Spleen (tissue), 11 donors: ENCODE results near the gene RBMX. TPM values are rescaled to one million over a fixed set of nuclear protein-coding genes. Genes with fewer than 3 reads are reported as not detected.
A peak's percentile ranks its signal among the peaks of the same experiment; 100 is the strongest.

Experiments
- DNase-seq: peaks from one replicate; pipeline ENCODE4 v3.0.0-alpha.2; 2020
- H3K27ac ChIP-seq, 8 donors: fragments of 200-600 bp; sonication (generic) in 7 of 8; 1 replicate in 4 of 8; 2 replicates in 4 of 8; pipeline versions ENCODE4 v1.5.0 to v1.8.0; 2016 to 2021; ENCODE audit warnings: inconsistent platforms in 4 of 8, mild to moderate bottlenecking in 4 of 8, moderate library complexity in 1 of 8
- H3K27me3 ChIP-seq, 7 donors: fragments of 200-600 bp; sonication (generic) in 6 of 7; replicated peaks in 1 of 7; 1 replicate in 4 of 7; 2 replicates in 3 of 7; pipeline versions ENCODE4 v1.5.0 to v1.8.0; 2016 to 2021; ENCODE audit warnings: inconsistent platforms in 3 of 7, mild to moderate bottlenecking in 1 of 7
- H3K36me3 ChIP-seq, 6 donors: fragments of 200-600 bp; sonication (generic) in 5 of 6; 1 replicate in 4 of 6; 2 replicates in 2 of 6; pipeline versions ENCODE4 v1.5.0 to v1.8.0; 2016 to 2021; ENCODE audit warnings: inconsistent platforms in 2 of 6
- H3K4me1 ChIP-seq, 6 donors: fragments of 200-600 bp; sonication (generic) in 5 of 6; 1 replicate in 3 of 6; 2 replicates in 3 of 6; pipeline versions ENCODE4 v1.5.0 to v1.8.0; 2016 to 2021; ENCODE audit warnings: inconsistent platforms in 3 of 6
- H3K4me3 ChIP-seq, 8 donors: fragments of 200-600 bp; sonication (generic) in 7 of 8; 1 replicate in 4 of 8; 2 replicates in 4 of 8; pipeline versions ENCODE4 v1.5.0 to v1.8.0; 2016 to 2021; ENCODE audit warnings: inconsistent platforms in 4 of 8, mild to moderate bottlenecking in 4 of 8, moderate library complexity in 2 of 8
- H3K9me3 ChIP-seq, 8 donors: fragments of 200-600 bp; sonication (generic) in 7 of 8; 1 replicate in 4 of 8; 2 replicates in 4 of 8; pipeline versions ENCODE4 v1.5.0 to v1.8.0; 2016 to 2021; ENCODE audit warnings: inconsistent platforms in 4 of 8
- CTCF ChIP-seq, 11 experiments: fragments of 200-600 bp in 7 of 11; fragments of 450-650 bp in 4 of 11; sonication (generic) in 4 of 11; IDR thresholded peaks in 8 of 11; conservative IDR thresholded peaks in 3 of 11; 1 replicate in 7 of 11; 2 replicates in 4 of 11; pipeline versions ENCODE4 v1.4.0 to v1.8.0; 2016 to 2021; ENCODE audit warnings: antibody characterized with exemption in 11 of 11, inconsistent platforms in 4 of 11, mild to moderate bottlenecking in 1 of 11
- POLR2A ChIP-seq, 3 donors: fragments of 450-650 bp; IDR thresholded peaks; one replicate each; pipeline ENCODE4 v1.5.1; 2017; ENCODE audit warnings: antibody characterized with exemption in 3 of 3, mild to moderate bottlenecking in 1 of 3
- POLR2AphosphoS5 ChIP-seq, 3 donors: sonication (generic); formaldehyde crosslinking; IDR thresholded peaks; one replicate each; pipeline ENCODE4 v1.5.1; 2017; ENCODE audit warnings: antibody characterized with exemption in 3 of 3
- WGBS, 5 donors: extraction: QIAGEN DNeasy Blood & Tissue Kit in 3 of 5; methylation state at CpG; one replicate each; pipeline versions ENCODE4 v1.1.5 to v1.1.7; 2013 to 2018; 5-methylcytosine and 5-hydroxymethylcytosine counted together
- intact Hi-C: fragments of 100-400 bp; cut with DNase I; formaldehyde crosslinking; loops from one replicate; pipeline ENCODE4 v1.15.0; 2023; ENCODE audit warnings: low total_unique reads
- polyA plus RNA-seq, 3 donors: library from polyadenylated mRNA; stranded (reverse); fragments of 200-250 nt; gene quantifications; one replicate each; pipeline ENCODE4 v1.2.1, GENCODE V29; 2013
- total RNA-seq, 7 donors: library from RNA; depleted of rRNA in 3 of 7; stranded (reverse); fragments of >200 nt in 3 of 7; fragmentation: NEBNext Ultra II Directional in 4 of 7; extraction: Animal tissue kit (Norgen Biotek cat#: 25700) in 4 of 7; gene quantifications; one replicate each; pipeline versions ENCODE4 v1.1.0 to v1.2.1, GENCODE V29; 2016 to 2021
- donor health status: healthy with polysubstance abuse.
- donor health status: DM: no; HTN: no; CAD: no; lungs with moderate emphysema.
- donor health status: DM: no; HTN: no; CAD: no.
- donor health status: Bipolar disorder and iron deficiency.
- donor health status: healthy.
- donor health status: DM: no; HTN: no; CAD: no.
- donor health status: DM: yes; HTN: yes; CAD: no.

The RBMX gene
- total and polyA plus RNA-seq, 10 donors = 111 to 286 (median 168) TPM

- intact Hi-C loops = no loop called here
- 62 to 75% (median 73%) methylated on average over 4 of the region's 4 CpGs for WGBS, 5 donors
- DNase-seq = no peak
- H3K4me3 ChIP-seq = no peak overlapping the region
- H3K27me3 ChIP-seq = no peaks in the 10 kb centered on the region
- no peaks in the 10 kb centered on the region for H3K9me3 ChIP-seq
- peak overlapping the region in 1 of 8 donors; percentile 22 for H3K27ac ChIP-seq
- H3K4me1 ChIP-seq = peaks cover 0 to 39% (median 13%) of the 10 kb centered on the region in 6 donors
- peaks cover 0 to 99% (median 20%) of the 10 kb centered on the region in 6 donors for H3K36me3 ChIP-seq
- no peak for TF ChIP-seq POLR2AphosphoS5 (IDR thresholded peaks at IDR 0.05)
Measured at GRCh38 chrX:136867096-136867491, 13.4 kb downstream of the RBMX start.

- TF ChIP-seq CTCF (IDR thresholded peaks at IDR 0.05 in 8 of 11, conservative IDR thresholded peaks at IDR 0.05 in 3 of 11) = no peak
- TF ChIP-seq POLR2AphosphoS5 (IDR thresholded peaks at IDR 0.05) = peak in 1 of 3 donors; percentile 23
- TF ChIP-seq POLR2A (IDR thresholded peaks at IDR 0.05) = no peak
- DNase-seq = no peak
- Histone ChIP-seq H3K4me3 (no peak overlapping the region), H3K9me3 (no peaks in the 10 kb centered on the region), H3K36me3 (peaks cover 0 to 99% (median 16%) of the 10 kb centered on the region in 6 donors), H3K27ac (peak overlapping the region in 1 of 8 donors; percentile 22), H3K4me1 (peaks cover 0 to 39% (median 12%) of the 10 kb centered on the region in 6 donors), H3K27me3 (no peaks in the 10 kb centered on the region)
- WGBS, 5 donors = 74 to 85% (median 77%) methylated on average over 14 of the region's 14 CpGs
- intact Hi-C loops = no loop called here
Measured at GRCh38 chrX:136866337-136867095, 14.0 kb downstream of the RBMX start.

- 82 to 91% (median 87%) methylated on average over 9 of the region's 9 CpGs for WGBS, 5 donors
- Histone ChIP-seq H3K27me3 (no peaks in the 10 kb centered on the region), H3K4me1 (peaks cover 0 to 34% (median 10%) of the 10 kb centered on the region in 6 donors), H3K27ac (no peak overlapping the region), H3K9me3 (no peaks in the 10 kb centered on the region), H3K36me3 (peaks cover 0 to 99% (median 13%) of the 10 kb centered on the region in 6 donors), H3K4me3 (no peak overlapping the region)
- DNase-seq = no peak
- TF ChIP-seq POLR2A (IDR thresholded peaks at IDR 0.05) (no peak), POLR2AphosphoS5 (IDR thresholded peaks at IDR 0.05) (no peak), CTCF (IDR thresholded peaks at IDR 0.05 in 8 of 11, conservative IDR thresholded peaks at IDR 0.05 in 3 of 11) (no peak)
- intact Hi-C loops = no loop called here
Measured at GRCh38 chrX:136865270-136866158, 15.0 kb downstream of the RBMX start.

GRCh38 chrX:136863826-136864225, 16.7 kb downstream of the RBMX start:
- H3K9me3 ChIP-seq = no peaks in the 10 kb centered on the region
- H3K4me1 ChIP-seq = peaks cover 0 to 17% (median 1%) of the 10 kb centered on the region in 6 donors
- peaks cover 0 to 91% (median 10%) of the 10 kb centered on the region in 6 donors for H3K36me3 ChIP-seq
- WGBS, 5 donors = 72 to 100% (median 97%) methylated on average over 2 of the region's 2 CpGs
- H3K27ac ChIP-seq = no peak overlapping the region
- no peak for DNase-seq
- no peaks in the 10 kb centered on the region for H3K27me3 ChIP-seq
- intact Hi-C loops = no loop called here
- TF ChIP-seq POLR2AphosphoS5 (IDR thresholded peaks at IDR 0.05) = no peak
- no peak for TF ChIP-seq CTCF (IDR thresholded peaks at IDR 0.05 in 8 of 11, conservative IDR thresholded peaks at IDR 0.05 in 3 of 11)
- TF ChIP-seq POLR2A (IDR thresholded peaks at IDR 0.05) = no peak
- H3K4me3 ChIP-seq = no peak overlapping the region
